C1 segment of cervical spinal cord (tissue), 14 donors: ENCODE results near the gene GPR25.

Experiments used
- DNase-seq, 14 donors: peaks; one replicate each; lab custom pipeline; 2025; lab: John Stamatoyannopoulos, UW

Gene GPR25

GRCh38 chr1:200894712-200895442 lies 22.1 kb downstream of the GPR25 start, which contains the start of gene INAVA:
TSS of gene INAVA (plus strand) at chr1:200894900. CDS start at chr1:200898401, 3,501 bp downstream.
- DNase-seq, result no peak

GRCh38 chr1:200895443-200895789 lies 22.6 kb downstream of the GPR25 start:
- DNase-seq, result no peak

DNA sequence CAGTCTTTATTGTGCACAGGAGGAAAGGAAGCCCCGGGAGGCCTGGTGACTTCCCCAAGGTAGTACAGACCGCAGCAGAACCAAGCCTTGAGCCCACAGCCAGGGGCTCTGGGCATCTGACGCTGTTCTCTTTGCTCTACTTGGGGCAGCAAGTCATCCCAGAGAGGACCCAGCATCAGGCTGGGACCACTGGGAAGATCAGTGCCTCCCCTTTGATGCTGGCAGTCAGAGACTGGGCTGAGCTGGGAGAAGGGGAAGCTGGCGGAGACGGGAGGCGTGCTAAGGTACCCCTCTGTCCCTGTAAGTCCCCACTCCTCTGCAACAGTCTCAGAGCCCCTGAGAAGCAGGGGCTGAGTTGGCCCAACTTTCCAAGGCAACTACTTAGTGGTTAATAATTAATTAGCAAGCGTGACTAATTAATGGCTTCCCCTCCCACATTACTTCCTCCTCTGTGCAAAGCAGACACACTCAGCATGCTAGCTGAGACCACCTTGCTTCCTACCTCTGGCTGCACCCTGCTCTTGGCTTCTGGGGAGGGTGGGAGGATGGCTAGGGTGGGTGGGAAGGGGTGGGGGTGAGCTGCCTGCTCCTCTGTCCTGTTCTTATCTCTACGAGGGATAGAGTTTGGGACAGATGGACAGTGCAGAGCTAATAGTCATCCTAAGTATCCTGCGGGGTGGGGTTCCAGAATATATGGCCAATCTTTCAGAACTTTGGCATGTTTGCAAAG lies 23.2 kb downstream of the GPR25 start:
- DNase-seq, result no peak

DNA sequence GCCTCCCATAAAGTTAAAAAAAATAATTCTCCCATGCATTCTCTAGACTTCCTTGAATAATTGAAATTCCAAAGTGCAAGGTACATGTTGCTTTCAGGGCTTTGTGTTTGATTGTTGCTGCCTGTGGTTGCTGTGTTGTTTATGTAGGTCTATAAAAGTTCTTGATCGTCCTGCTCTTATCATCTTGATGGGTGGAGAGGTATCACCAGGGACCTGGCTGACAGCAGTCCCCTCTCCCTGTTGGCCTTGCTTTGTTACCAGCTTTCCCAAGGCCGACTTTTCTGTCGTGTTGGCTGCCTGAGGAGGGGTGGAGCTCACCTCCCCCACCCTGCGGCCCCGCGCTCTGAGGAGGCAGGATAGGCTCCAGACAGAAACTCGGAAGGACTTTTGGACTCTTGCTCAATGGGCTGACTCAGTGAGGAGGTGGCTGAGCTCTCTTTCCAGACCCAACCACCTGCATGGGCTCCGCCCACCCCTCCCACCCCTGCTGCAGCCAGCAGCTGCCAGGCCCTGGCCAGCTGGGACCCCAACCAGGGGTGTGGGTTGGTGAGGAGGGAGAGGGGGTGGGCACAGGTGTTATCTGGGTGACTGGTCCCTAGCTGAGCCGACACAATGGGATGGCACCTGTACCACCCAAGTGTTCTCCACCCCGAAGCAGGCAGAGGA lies 23.9 kb downstream of the GPR25 start:
- DNase-seq, result no peak

GRCh38 chr1:200897259-200897658 lies 24.5 kb downstream of the GPR25 start:
- DNase-seq, result no peak

DNA sequence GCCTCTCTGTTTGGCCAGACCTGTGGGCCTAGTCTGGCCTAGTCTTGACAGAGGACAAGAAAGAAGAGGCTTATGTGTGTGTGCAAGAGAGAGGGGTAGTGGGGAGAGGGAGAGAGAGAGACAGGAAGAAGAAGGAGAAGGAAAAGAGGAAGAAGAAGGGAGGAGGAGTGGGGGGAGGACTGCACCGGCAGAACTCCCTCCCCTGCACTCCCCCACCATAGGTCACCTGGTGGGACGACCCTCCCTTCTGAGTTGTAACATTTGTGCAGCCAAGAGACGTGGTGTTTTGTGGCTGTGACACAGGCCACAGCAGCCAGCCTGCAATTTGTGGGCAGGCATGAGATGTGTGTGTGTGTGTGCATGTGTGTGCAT lies 26.2 kb downstream of the GPR25 start:
- no peak for DNase-seq

- DNase-seq, result no peak
Measured at GRCh38 chr1:200899451-200899915, 26.7 kb downstream of the GPR25 start.

DNA sequence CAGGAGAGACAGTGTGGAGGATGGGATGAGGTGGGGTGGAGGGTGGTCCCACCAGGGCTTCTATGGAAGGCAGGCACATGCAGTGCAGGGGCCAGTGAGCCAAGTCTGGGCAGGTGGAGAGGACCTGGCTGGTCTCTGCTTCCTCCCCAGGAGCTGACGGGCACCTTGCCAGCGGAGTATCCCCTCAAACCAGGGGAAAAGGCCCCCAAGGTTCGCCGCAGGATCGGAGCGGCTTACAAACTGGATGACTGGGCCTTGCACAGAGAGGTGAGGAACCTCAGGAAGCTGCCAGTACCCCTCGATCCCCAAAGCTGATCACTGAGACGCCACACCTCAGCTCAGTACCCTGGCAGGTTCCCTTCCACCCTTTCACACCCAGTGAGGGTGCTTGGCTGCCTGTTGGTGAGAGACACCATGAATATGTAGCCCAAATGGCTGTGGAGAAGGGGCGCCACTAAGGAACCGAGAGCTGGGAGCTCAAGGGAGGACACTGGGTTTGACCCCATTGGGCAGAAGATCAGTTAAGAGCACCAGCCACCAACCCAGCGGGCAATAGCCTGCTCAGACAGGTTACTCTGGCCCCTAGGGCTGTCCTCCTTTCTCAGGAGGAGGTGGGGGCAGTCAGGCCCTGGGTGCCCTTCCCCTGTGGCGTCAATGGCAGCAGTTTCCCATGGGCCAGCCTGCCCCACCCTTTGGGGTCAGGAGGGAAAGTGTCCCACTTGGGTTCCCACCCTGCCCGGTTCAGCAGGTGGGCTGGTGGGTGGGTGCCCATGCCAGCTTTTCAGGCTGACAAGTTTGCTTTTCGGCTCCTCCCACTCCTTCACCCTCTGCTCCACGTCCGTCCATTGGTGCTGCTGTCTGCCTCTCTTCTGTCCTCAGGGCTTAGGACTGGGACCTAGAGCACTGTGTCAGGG lies 27.4 kb downstream of the GPR25 start:
- no peak for DNase-seq

GRCh38 chr1:200900877-200901276 lies 28.1 kb downstream of the GPR25 start:
- no peak for DNase-seq

DNA sequence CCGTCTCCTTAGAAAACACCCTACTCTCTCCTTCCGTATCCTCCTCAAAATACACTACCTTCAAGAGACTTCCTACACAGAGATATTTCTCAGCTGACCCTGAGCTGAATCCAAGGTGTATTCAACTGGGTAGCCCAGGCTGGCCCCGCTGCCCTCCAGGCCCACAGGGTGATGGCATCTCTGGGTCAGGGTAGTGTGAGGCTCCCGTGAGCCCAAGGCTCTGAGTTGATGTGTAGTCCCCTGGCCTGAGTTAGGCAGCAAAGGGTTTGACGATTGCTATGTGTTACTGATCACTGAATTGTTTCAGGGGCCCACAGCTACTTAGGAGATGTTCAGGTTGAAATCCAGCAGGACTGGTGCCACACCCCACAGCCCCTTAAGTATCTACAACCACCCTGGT lies 28.6 kb downstream of the GPR25 start:
- no peak for DNase-seq

DNA sequence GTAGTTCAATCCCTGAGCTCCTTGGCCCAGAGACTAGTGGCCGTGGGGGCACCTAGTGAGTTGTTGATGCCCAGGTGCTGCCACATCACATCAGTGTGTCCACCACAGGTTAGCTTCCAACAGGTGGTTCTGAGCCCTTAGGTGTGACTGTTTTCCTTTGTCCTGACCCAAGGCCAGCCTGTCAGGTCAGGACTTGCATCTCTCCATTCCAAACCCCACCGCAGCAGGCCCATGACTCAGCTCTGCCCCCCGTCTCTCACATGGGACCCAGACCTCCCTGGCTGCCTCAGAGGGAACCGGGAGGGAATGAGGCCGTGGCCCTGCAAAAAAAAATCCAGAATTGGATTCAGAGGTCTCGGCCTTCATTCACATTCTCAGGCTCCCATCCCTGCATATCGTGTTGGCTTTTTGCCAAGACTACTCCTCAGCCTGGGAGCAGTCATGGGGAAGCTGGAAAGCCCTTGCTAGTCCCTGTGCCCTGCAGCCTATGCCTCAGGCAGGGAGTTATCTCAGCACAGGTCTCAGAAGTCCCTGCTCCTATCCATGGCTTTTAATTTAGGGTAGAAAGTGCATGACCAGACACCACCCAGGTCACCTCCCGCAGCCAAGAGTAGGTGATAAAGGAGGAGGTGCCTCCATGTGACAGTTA lies 29.1 kb downstream of the GPR25 start:
- DNase-seq, result no peak

GRCh38 chr1:200903793-200904192 lies 31.0 kb downstream of the GPR25 start:
- no peak for DNase-seq

GRCh38 chr1:200904772-200905171 lies 32.0 kb downstream of the GPR25 start:
- DNase-seq, result no peak

DNA sequence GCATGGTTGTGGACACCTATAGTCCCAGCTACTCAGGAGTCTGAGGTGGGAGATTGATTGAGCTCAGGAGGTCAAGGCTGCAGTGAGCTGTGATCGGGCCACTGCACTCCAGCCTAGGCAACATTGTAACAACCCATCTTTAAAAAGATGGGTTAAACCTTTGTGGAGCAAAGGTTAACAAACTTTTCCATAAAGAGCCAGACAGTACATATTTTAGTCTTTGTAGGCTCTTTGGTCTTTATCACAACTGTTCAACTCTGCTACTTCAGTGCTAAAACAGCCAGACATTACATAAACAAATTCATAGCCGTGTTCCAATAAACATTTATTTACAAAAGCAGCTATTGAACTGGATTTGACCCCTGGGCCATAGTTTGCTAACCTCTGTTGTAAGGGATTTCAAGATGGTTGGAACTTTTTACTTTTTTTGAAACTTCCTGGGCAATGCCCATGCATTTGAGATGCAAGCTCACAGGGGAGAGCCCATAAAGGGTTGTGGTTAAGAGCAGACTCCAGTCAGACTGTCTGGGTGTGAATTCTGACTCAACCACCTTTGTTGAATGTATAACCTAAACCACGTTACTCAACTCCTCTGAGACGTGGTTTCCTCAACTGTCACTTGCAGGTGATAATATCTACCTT lies 32.8 kb downstream of the GPR25 start:
- no peak for DNase-seq

DNA sequence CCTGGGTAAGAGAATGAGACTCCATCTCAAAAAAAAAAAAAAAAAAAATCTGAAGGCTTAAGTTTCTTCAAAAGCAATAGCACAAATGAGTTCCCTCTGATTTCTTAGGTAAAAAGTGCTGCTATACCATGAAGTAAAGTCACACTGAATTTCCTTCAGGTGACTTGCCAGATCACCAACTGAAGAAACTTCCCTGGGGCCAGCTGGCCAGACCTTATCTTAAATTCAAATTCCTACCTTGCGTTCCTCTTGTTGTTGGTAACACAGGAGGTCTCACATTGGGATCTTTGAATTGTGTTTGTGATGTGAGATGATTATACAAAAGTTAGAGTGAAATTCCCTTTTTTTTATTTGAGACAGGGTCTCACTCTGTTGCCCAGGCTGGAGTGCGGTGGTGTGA lies 33.7 kb downstream of the GPR25 start:
- no peak for DNase-seq

- no peak for DNase-seq
Measured at GRCh38 chr1:200907611-200908097, 34.9 kb downstream of the GPR25 start.

GRCh38 chr1:200908191-200908868 lies 35.5 kb downstream of the GPR25 start:
- no peak for DNase-seq

DNA sequence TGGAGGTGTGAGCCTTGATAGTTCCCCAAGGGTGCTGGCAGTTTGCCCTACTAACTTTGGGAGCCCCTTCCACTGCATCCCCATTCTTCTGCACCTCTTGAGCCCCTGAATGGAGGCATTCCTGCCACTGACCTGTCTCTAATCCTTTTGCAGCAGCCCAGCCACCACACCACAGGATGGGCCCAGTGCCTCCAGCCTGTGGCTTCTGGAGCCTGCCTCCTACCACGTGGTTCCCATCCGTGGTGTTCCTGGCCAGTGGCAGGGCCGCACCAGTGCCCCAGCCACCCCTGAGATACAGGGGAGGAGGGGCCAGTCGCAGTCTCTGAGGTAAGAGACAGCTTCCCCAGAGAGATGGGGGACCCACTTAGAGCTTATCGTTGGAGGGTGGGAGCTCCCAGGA lies 36.3 kb downstream of the GPR25 start:
- DNase-seq, result no peak

DNA sequence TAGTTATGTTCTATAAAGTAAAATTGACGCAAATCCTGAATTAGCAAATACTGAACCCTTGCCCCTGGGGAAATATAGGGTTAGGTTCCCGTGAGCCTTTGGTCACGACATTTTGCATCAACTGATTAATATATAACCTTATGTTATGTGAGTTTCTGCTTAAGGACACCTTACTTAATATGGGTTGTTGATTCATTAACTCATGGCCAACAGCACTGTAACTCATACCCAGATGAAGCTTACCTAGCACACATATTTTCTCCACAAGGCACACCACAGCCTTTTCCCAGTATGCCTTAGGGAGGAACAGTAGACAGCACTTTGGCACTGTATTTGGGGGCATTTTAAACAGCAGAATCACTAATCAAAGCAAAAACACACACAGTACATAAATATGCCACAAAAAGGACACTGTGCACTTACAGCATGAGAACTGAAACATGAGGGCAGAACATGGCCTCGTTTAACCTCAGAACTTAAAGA lies 37.0 kb downstream of the GPR25 start:
- no peak for DNase-seq

- DNase-seq, result no peak
Measured at GRCh38 chr1:200911361-200911760, 38.6 kb downstream of the GPR25 start.
